ENCODE results near the gene CACNA1C.
"Not testable (repeated sequence)": the region's sequence is repeated elsewhere in the genome, so short reads cannot be mapped to it uniquely, and the experiment has no call there.

CACNA1C gene

DNA sequence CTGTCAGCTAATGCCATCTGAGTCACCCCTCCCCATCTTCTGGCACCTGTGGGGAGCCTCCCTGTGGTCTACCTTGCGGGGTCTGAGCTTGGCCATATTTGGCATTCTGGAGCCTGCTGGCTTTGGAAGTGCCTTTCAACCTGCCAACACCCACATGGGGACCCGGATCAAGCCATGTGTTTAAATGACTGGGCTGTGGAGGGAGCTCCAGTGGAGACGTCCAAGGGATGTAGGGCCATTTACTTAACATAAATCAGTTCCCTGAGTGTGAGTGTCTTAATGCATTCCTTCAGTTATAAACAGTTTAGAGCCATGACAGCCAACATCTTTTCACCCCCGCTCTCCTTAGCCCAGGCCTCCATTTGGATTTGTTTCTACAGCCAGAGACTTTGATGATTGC, 22.0 kb downstream of the CACNA1C start:
- DNase-seq (ENCODE audit: low read depth, low spot score): no peak

- no peak for DNase-seq (ENCODE audit: low read depth, low spot score)
Measured at GRCh38 chr12:2075508-2076195, 22.9 kb downstream of the CACNA1C start.

DNA sequence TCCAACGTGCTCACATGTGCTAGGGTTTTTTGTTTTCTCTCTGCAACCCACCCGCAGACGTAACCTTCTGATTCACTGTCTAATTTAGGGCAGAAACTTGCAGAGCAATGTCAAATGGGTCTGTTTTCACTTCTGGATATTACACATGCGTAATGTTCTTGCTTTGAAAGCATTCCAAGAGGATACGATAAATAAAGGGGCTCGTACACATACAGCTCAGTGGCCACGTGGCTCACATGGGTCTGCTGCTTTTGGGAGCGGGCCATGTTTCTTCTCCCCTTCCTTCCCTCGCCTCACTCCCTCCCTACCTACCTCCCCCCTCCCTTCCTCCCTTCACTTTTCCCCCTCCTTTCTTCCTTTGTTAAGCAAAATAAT, 23.4 kb downstream of the CACNA1C start:
- DNase-seq (ENCODE audit: low read depth, low spot score): no peak

- DNase-seq (ENCODE audit: low read depth, low spot score): no peak
Measured at GRCh38 chr12:2076728-2077127, 23.9 kb downstream of the CACNA1C start.

- DNase-seq (ENCODE audit: low read depth, low spot score): no peak
Measured at GRCh38 chr12:2080604-2081003, 27.8 kb downstream of the CACNA1C start.

DNA sequence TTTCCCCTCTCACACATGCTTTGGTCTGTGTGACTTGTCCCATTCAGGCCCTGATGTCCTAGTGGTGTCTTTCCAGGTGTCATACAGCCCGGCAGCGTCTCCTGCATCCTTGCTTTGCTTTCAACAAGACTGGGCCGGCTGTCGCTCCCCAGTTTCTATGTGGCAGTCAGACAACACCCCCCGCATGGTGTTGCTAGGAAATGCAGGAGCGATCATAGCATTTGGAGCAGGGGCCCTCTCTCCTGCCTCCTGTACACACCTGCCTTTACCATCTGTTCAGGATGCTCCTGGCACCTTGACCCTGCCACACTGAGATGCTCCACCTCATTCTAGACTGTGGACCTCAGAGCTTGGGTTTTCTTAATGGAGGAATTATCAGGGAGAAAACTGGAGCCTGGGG, 29.5 kb downstream of the CACNA1C start:
- no peak for DNase-seq (ENCODE audit: low read depth, low spot score)

DNA sequence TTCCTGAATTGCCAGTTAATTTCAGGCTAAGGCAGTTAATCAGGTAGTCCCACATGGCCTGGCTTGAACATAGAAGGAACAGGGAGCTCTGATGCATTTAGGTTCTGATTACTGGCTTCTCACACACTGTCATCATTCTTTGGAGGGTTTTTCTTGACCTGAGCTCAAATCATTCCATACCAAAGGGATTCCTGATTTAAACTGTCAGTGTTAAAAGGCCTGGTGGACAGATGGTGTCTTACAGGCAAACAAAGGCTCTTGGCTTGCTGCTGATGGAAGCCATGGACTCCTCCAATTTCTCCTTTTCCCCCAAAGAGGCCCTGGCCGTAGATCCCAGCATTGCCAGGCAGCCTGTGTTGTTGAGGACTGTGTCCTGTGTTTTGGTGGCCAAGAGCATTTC, 30.2 kb downstream of the CACNA1C start:
- no peak for DNase-seq (ENCODE audit: low read depth, low spot score)

- DNase-seq (ENCODE audit: low read depth, low spot score): no peak
Measured at GRCh38 chr12:2083561-2083960, 30.8 kb downstream of the CACNA1C start.

DNA sequence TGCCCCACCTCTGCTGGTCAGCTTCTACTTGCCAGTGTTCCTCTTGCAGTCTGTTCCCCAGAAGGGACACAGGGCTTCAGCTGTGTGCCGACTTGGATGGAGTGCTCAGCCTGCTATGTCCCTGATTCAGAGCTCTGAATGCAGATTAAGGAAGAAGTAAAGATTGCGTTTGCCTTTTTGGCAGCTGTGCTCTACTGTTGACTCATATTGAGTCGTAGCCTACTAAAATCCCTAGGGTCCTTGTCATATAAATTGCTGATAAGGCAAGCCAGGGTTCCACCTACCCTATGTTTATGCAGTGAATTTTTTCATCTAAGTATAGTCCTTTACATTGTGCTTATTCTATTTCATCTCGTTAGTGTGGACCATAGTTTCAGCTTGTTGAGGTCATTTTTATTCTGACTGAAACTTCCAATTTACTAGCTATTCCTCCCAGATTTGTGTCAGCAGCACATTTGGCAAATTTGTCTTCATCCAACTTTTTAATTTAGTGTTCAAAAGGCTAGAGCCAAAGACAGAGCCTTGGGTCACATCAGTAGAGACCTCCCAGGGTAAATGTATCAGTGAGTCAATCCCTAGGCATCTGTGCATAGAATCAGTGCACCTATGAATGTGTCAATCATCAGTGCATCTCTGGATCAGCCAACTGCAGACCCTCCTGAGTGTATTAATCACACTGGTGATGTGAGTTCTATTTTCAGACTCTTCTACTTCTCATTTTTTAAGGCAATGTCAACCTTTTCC, 31.9 kb downstream of the CACNA1C start:
- DNase-seq (ENCODE audit: low read depth, low spot score): no peak

DNA sequence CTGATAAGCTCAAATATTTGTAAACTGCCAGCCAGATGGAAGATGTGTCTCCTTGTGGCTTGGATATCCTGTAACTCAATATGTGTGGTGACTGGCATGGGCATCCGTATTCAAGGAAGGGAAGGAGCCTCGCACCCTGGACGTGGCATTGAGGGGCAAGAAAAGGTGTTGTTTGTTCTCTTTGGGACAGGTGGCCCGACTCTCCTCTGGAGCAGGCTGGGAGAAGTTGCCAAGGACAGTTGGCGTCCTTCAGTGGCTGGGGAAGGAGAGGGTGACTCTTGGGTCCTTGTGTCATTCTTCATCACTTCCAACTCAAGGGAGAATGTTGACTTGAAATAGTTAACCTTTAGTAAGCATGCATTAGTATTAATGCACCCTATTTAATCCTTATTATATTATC, 39.6 kb downstream of the CACNA1C start:
- DNase-seq (ENCODE audit: low read depth, low spot score): no peak

DNA sequence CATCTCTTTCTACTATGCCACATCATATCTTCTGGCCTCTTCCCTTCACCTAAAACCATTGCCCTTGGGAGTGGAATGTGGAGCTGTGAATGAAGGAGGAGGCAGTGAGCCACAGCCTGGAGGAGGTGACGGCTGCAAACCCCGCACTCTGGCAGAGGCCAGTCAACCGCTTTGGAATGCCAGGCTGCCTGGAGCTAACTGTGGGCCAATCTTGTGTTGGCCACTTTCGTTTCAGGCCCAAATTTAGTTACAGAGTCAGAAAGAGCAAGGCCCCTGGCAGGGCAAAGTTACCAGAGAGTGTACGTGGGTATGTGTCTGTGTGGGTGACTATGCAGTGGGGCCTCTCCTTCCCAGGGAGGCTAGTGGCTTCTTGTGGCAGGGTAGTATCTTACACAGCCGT, 40.1 kb downstream of the CACNA1C start:
- DNase-seq (ENCODE audit: low read depth, low spot score): no peak

DNA sequence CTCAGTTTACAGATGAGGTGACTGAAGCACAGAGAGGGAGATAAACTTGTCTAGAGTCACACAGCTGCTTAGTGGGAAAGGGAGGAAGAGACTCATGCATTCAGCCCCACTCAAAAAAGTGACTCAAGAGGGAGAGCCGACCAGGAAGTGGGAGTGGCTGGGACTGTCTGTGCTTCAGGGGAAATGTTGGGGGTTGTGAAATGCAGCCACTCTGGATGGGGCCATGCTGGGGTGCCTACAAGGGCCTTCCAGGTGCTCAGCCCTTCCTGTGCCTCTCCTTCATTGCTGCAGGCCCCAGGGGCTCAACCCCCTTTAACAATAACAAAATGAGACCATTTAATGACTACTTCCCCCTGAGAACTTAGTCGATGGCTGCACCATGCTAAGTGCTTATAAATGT, 41.8 kb downstream of the CACNA1C start:
- DNase-seq (ENCODE audit: low read depth, low spot score): no peak

GRCh38 chr12:2095878-2096277, 43.1 kb downstream of the CACNA1C start:
- DNase-seq (ENCODE audit: low read depth, low spot score): no peak

GRCh38 chr12:2097617-2098016, 44.8 kb downstream of the CACNA1C start:
- no peak for DNase-seq (ENCODE audit: low read depth, low spot score)

- DNase-seq (ENCODE audit: low read depth, low spot score): no peak
Measured at GRCh38 chr12:2098852-2099251, 46.1 kb downstream of the CACNA1C start.

DNA sequence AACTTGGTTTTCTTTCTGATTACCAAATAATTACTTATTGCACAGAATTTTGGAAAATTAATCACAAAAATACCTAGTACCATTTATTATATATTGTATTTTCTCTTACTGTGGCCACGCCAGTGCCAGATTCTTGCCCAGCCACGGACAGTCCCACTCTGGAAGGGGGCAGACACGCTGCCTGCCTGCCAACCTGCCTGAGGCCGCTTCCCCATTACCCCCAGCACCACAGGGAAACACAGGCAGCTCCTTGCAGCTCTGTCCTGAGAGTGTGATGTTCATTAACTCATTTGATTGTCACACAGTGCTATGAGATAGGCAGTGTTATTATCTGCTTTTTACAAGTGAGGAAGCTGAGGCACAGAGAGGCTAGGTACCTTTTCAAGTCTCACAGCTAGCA, 46.8 kb downstream of the CACNA1C start:
- DNase-seq (ENCODE audit: low read depth, low spot score): no peak

- DNase-seq (ENCODE audit: low read depth, low spot score): no peak
Measured at GRCh38 chr12:2101359-2101758, 48.6 kb downstream of the CACNA1C start.

GRCh38 chr12:2101771-2102170, 49.0 kb downstream of the CACNA1C start:
- no peak for DNase-seq (ENCODE audit: low read depth, low spot score)

DNA sequence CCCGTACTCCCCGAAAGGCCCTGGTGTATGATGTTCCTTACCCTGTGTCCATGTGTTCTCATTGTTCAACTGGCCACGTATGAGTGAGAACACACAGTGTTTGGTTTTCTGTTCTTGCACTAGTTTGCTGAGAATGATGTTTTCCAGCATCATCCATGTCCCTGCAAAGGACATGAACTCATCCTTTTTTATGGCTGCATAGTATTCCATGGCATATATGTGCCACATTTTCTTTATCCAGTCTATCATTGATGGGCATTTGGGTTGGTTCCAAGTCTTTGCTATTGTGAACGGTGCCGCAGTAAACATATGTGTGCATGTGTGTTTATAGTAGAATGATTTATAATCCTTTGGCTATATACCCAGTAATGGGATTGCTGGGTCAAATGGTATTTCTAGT, 49.9 kb downstream of the CACNA1C start:
- not testable (repeated sequence) for DNase-seq (ENCODE audit: low read depth, low spot score)

DNA sequence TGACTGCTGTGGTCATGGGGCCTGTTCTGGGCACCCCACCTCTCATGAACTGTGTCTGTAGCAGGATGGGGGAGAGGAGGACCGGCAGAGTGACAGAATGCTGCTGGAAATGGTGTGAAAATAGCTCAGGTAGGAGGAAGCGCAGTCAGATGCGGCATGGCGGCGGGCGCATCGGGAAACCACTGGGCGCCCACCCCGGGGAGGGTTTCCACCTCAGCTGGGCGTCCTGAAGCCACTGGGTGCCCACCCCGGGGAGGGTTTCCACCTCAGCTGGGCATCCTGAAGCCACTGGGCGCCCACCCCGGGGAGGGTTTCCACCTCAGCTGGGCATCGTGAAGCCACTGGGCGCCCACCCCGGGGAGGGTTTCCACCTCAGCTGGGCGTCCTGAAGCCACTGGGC, 52.6 kb downstream of the CACNA1C start:
- not testable (repeated sequence) for DNase-seq (ENCODE audit: low read depth, low spot score)

- no peak for DNase-seq (ENCODE audit: low read depth, low spot score)
Measured at GRCh38 chr12:2108166-2108565, 55.4 kb downstream of the CACNA1C start.

GRCh38 chr12:2108975-2109671, 56.3 kb downstream of the CACNA1C start:
- no peak for DNase-seq (ENCODE audit: low read depth, low spot score)

- no peak for DNase-seq (ENCODE audit: low read depth, low spot score)
Measured at GRCh38 chr12:2110127-2110526, 57.3 kb downstream of the CACNA1C start.
